NCI-H748 (cell line): Measurements from ENCODE around the gene GDE1.

Experiments used
- DNase-seq: peaks from one replicate; lab custom pipeline; 2025; ENCODE audit not compliant: unreplicated experiment; lab: John Stamatoyannopoulos, UW

Gene GDE1

GRCh38 chr16:19490619-19491018 lies 31.3 kb downstream of the GDE1 start:
- DNase-seq: no peak

GRCh38 chr16:19488213-19488640 lies 33.7 kb downstream of the GDE1 start:
- DNase-seq: no peak

- no peak for DNase-seq
Observed at GRCh38 chr16:19486750-19487325, 35.1 kb downstream of the GDE1 start.

GRCh38 chr16:19486051-19486450 lies 35.8 kb downstream of the GDE1 start:
- DNase-seq: no peak

- no peak for DNase-seq
Observed at GRCh38 chr16:19485611-19486010, 36.3 kb downstream of the GDE1 start.

- DNase-seq: no peak
Observed at GRCh38 chr16:19484096-19484495, 37.8 kb downstream of the GDE1 start.

GRCh38 chr16:19482291-19482690 lies 39.6 kb downstream of the GDE1 start:
- DNase-seq: no peak

GRCh38 chr16:19481769-19482168 lies 40.1 kb downstream of the GDE1 start:
- DNase-seq: no peak

GRCh38 chr16:19481296-19481695 lies 40.6 kb downstream of the GDE1 start:
- DNase-seq: no peak

- DNase-seq: no peak
Observed at GRCh38 chr16:19479302-19479721, 42.6 kb downstream of the GDE1 start.

- no peak for DNase-seq
Observed at GRCh38 chr16:19478505-19478904, 43.4 kb downstream of the GDE1 start.

- DNase-seq: peak; percentile 67
Observed at GRCh38 chr16:19474617-19475016, 47.3 kb downstream of the GDE1 start.

- no peak for DNase-seq
Observed at GRCh38 chr16:19472482-19472881, 49.4 kb downstream of the GDE1 start.

- DNase-seq: no peak
Observed at GRCh38 chr16:19468300-19468699, 53.6 kb downstream of the GDE1 start.

GRCh38 chr16:19463468-19464315 lies 58.2 kb downstream of the GDE1 start:
- DNase-seq: peak; percentile 97

GRCh38 chr16:19460397-19460796 lies 61.5 kb downstream of the GDE1 start:
- DNase-seq: no peak

GRCh38 chr16:19458722-19459379 lies 63.0 kb downstream of the GDE1 start:
- DNase-seq: no peak
